Measurements from ENCODE around the gene SRRM3. TPM values are rescaled to one million over a fixed set of nuclear protein-coding genes. Genes with fewer than 3 reads are reported as not detected.
A peak's percentile ranks its signal among the peaks of the same experiment; 100 is the strongest.

SRRM3 gene
- total RNA-seq, 2 donors from 2014 or later = 4.1 to 5.0 TPM

DNA sequence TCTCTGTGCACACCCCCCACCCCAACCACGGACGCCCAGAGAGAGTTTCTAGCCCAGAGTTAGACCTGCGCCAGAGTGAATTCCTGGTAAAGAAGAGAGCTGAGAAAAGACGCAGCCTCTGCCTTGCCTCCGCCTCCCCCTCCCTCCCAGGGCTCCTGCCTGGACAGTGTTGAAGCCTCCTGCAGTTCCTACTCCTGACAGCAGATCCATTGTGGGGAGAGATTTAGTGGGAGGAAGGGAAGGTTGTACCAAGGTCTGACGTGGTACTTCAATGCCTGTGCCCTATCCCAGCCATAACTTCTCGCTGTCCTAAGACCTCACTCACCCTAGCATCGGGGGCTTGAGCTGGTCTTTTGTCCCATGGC lies 952 bp downstream of the SRRM3 start:
- peak; percentile 65 for DNase-seq
- H3K4me3 ChIP-seq (ENCODE audit: low read length) = no peak overlapping the region
- 40 to 50% methylated on average over 1 to 8 of the region's 8 CpGs for WGBS, 2 experiments (ENCODE audit: insufficient coverage in 1 of 2, insufficient read length in 1 of 2)

DNA sequence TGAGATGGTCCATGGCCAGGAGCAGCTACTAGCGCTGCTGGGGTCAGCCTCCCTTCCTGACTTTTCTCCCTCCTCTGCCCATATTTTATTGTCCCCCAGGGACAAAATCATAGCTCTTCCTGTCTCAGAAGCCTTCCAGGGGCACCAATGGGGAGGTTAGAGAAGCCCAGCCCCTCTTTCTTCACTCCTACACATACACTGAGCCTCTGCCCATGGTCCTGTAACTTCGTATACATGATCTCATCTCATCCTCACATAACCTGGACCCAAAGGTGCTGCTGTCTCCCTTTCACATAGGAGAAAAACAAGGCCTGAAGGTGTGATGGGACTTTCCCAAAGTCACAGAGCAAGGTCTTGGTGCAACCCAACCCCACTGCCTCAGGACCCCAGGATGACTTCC lies 2.5 kb downstream of the SRRM3 start:
- no peaks in the 10 kb centered on the region for H3K36me3 ChIP-seq (ENCODE audit: control insufficient read depth, insufficient read depth, low read length)
- H3K27ac ChIP-seq (ENCODE audit: low read depth, low read length) = no peak overlapping the region
- TF ChIP-seq, protein P1, sequence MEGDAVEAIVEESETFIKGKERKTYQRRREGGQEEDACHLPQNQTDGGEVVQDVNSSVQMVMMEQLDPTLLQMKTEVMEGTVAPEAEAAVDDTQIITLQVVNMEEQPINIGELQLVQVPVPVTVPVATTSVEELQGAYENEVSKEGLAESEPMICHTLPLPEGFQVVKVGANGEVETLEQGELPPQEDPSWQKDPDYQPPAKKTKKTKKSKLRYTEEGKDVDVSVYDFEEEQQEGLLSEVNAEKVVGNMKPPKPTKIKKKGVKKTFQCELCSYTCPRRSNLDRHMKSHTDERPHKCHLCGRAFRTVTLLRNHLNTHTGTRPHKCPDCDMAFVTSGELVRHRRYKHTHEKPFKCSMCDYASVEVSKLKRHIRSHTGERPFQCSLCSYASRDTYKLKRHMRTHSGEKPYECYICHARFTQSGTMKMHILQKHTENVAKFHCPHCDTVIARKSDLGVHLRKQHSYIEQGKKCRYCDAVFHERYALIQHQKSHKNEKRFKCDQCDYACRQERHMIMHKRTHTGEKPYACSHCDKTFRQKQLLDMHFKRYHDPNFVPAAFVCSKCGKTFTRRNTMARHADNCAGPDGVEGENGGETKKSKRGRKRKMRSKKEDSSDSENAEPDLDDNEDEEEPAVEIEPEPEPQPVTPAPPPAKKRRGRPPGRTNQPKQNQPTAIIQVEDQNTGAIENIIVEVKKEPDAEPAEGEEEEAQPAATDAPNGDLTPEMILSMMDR (conservative IDR thresholded peaks at IDR 0.05) = no peak
- no peaks in the 10 kb centered on the region for H3K4me1 ChIP-seq (ENCODE audit: control insufficient read depth, insufficient read depth, low read length)
- peaks cover 26% of the 10 kb centered on the region for H3K27me3 ChIP-seq (ENCODE audit: control insufficient read depth, insufficient read depth, low read length, poor library complexity, severe bottlenecking)
- no peak overlapping the region for H3K4me3 ChIP-seq (ENCODE audit: low read length)
- no peak overlapping the region for H3K9ac ChIP-seq (ENCODE audit: extremely low read depth, low read length, poor library complexity, severe bottlenecking)
- H3K36me3 Mint-ChIP-seq (ENCODE audit: low read depth) = no peaks in the 10 kb centered on the region
- 69% methylated on average over 2 of the region's 2 CpGs; no CpG with 5 or more reads in 1 of the 2 experiments for WGBS, 2 experiments (ENCODE audit: insufficient coverage in 1 of 2, insufficient read length in 1 of 2)
- DNase-seq = no peak
- H3K4me1 Mint-ChIP-seq = no peaks in the 10 kb centered on the region
- no peaks in the 10 kb centered on the region for H3K9me3 ChIP-seq (ENCODE audit: control insufficient read depth, low read length)
- no peak overlapping the region for H3K4me3 Mint-ChIP-seq
- no peaks in the 10 kb centered on the region for H3K9me3 Mint-ChIP-seq
- peaks cover 40% of the 10 kb centered on the region for H3K27me3 Mint-ChIP-seq (ENCODE audit: insufficient read depth)
- H3K27ac Mint-ChIP-seq = no peak overlapping the region

More for the DNA sequence above, 952 bp downstream of the SRRM3 start:
- peaks cover 38% of the 10 kb centered on the region for H3K27me3 Mint-ChIP-seq (ENCODE audit: insufficient read depth)
- no peaks in the 10 kb centered on the region for H3K9me3 Mint-ChIP-seq
- Histone ChIP-seq H3K9me3 (ENCODE audit: control insufficient read depth, low read length) (no peaks in the 10 kb centered on the region), H3K4me1 (ENCODE audit: control insufficient read depth, insufficient read depth, low read length) (no peaks in the 10 kb centered on the region), H3K9ac (ENCODE audit: extremely low read depth, low read length, poor library complexity, severe bottlenecking) (no peak overlapping the region), H3K27ac (ENCODE audit: low read depth, low read length) (no peak overlapping the region), H3K36me3 (ENCODE audit: control insufficient read depth, insufficient read depth, low read length) (no peaks in the 10 kb centered on the region), H3K27me3 (ENCODE audit: control insufficient read depth, insufficient read depth, low read length, poor library complexity, severe bottlenecking) (peaks cover 26% of the 10 kb centered on the region)
- no peak overlapping the region for H3K27ac Mint-ChIP-seq
- TF ChIP-seq, protein P1 (conservative IDR thresholded peaks at IDR 0.05) = no peak
- H3K36me3 Mint-ChIP-seq (ENCODE audit: low read depth) = no peaks in the 10 kb centered on the region
- H3K4me3 Mint-ChIP-seq = no peak overlapping the region
- no peaks in the 10 kb centered on the region for H3K4me1 Mint-ChIP-seq

GRCh38 chr7:76206633-76207032 lies 4.9 kb downstream of the SRRM3 start:
- Mint-ChIP-seq H3K4me3 (no peak overlapping the region), H3K36me3 (ENCODE audit: low read depth) (no peaks in the 10 kb centered on the region), H3K4me1 (no peaks in the 10 kb centered on the region), H3K27ac (no peak overlapping the region), H3K9me3 (no peaks in the 10 kb centered on the region), H3K27me3 (ENCODE audit: insufficient read depth) (peaks cover 40% of the 10 kb centered on the region)
- Histone ChIP-seq H3K9me3 (ENCODE audit: control insufficient read depth, low read length) (no peaks in the 10 kb centered on the region), H3K4me3 (ENCODE audit: low read length) (no peak overlapping the region), H3K36me3 (ENCODE audit: control insufficient read depth, insufficient read depth, low read length) (no peaks in the 10 kb centered on the region), H3K27ac (ENCODE audit: low read depth, low read length) (no peak overlapping the region), H3K27me3 (ENCODE audit: control insufficient read depth, insufficient read depth, low read length, poor library complexity, severe bottlenecking) (peaks cover 26% of the 10 kb centered on the region), H3K4me1 (ENCODE audit: control insufficient read depth, insufficient read depth, low read length) (no peaks in the 10 kb centered on the region), H3K9ac (ENCODE audit: extremely low read depth, low read length, poor library complexity, severe bottlenecking) (no peak overlapping the region)
- TF ChIP-seq, protein P1 (conservative IDR thresholded peaks at IDR 0.05) = no peak
- no peak for DNase-seq
- 81 to 100% methylated on average over 2 to 12 of the region's 12 CpGs for WGBS, 2 experiments (ENCODE audit: insufficient coverage in 1 of 2, insufficient read length in 1 of 2)

All from endodermal cell (in vitro differentiated cells).